Cardiac muscle cell (in vitro differentiated cells and primary cell): ENCODE results near the gene DENND1C. TPM values are rescaled to one million over a fixed set of nuclear protein-coding genes. Genes with fewer than 3 reads are reported as not detected.

ENCODE experiments used
- DNase-seq, 2 donors: peaks; one replicate each; pipeline versions ENCODE4 v3.0.0 to v3.0.0-alpha.2; 2010 to 2017; ENCODE audit warnings: low read depth in 1 of 2, low spot score in 1 of 2
- H3K27ac ChIP-seq: fragments of 200-600 bp; sonication (generic); 2 replicates; pipeline ENCODE4 v1.5.1; 2016
- H3K27me3 ChIP-seq: fragments of 200-600 bp; sonication (generic); 2 replicates; pipeline ENCODE4 v1.6.0; 2016; ENCODE audit warnings: control low read depth
- H3K36me3 ChIP-seq: fragments of 200-600 bp; sonication (generic); 2 replicates; pipeline ENCODE4 v1.5.1; 2016; ENCODE audit warnings: control low read depth
- H3K4me1 ChIP-seq: fragments of 200-600 bp; sonication (generic); 2 replicates; pipeline ENCODE4 v1.8.1; 2017; ENCODE audit warnings: low read depth, mild to moderate bottlenecking, mixed run types
- H3K4me3 ChIP-seq: fragments of 200-600 bp; sonication (generic); 2 replicates; pipeline ENCODE4 v1.5.1; 2016; ENCODE audit warnings: mild to moderate bottlenecking
- H3K9me3 ChIP-seq: fragments of 200-600 bp; sonication (generic); 2 replicates; pipeline ENCODE4 v1.5.1; 2017; ENCODE audit warnings: low read depth, mild to moderate bottlenecking, control low read depth
- polyA plus RNA-seq: library from polyadenylated mRNA; unstranded; fragments of >200 nt; fragmentation: Nextera tagmentation; extraction: Ambion mirVana; gene quantifications from 2 replicates; pipeline ENCODE4 v1.2.1, GENCODE V29; 2016
- total RNA-seq: library from RNA; depleted of rRNA; stranded (reverse); fragments of >200 nt; gene quantifications from 2 replicates; pipeline ENCODE4 v1.2.3, GENCODE V29; 2016
- TF ChIP-seq, protein P1 (sequence below): IDR thresholded peaks from 2 replicates; pipeline ENCODE4 v1.5.1; 2012; ENCODE audit warnings: low read depth, mild to moderate bottlenecking, low read length

DENND1C gene
- total and polyA plus RNA-seq, 2 experiments from 2014 or later = 1.8 to 4.9 TPM

DNA sequence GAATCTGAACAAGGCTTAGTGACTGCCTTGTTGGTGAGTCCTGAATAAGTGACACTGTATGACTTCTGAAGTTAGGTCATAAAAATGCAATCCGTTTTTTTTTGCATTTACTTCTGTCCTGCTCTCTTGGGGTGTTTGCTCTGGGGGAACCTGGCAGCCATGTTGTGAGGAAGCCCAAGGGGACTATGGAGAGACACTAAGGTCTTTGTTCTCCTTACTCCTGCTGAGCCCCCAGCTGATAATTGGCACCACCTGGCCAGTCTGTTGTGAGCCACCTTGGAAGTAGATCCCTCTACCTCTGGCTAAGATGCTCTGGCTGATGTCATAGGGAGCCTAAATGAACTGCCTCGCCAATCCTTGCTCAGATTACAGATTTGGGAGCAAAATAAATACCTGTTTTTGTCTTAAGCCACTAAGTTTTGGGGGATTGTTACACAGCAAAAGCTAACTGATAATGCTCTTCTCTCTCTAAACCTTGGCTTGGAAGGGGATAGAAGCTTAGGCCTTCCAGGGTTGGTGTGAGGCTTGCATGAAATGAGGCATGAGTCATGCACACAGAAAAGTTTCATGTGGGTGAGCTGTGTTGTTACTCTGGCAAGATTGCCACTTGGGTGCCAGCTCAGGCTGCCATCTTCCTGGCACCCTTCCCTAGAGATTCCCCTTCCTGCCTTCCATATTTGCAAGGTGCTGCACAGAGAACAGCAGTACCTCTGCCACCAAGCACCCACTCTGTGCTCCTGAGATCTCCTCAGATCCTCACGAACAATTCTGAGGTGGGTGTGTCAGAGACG lies 10.4 kb upstream of the DENND1C start:
- DNase-seq = no peak
- TF ChIP-seq, protein P1, sequence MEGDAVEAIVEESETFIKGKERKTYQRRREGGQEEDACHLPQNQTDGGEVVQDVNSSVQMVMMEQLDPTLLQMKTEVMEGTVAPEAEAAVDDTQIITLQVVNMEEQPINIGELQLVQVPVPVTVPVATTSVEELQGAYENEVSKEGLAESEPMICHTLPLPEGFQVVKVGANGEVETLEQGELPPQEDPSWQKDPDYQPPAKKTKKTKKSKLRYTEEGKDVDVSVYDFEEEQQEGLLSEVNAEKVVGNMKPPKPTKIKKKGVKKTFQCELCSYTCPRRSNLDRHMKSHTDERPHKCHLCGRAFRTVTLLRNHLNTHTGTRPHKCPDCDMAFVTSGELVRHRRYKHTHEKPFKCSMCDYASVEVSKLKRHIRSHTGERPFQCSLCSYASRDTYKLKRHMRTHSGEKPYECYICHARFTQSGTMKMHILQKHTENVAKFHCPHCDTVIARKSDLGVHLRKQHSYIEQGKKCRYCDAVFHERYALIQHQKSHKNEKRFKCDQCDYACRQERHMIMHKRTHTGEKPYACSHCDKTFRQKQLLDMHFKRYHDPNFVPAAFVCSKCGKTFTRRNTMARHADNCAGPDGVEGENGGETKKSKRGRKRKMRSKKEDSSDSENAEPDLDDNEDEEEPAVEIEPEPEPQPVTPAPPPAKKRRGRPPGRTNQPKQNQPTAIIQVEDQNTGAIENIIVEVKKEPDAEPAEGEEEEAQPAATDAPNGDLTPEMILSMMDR = no peak
- H3K4me1 ChIP-seq = no peaks in the 10 kb centered on the region
- H3K27me3 ChIP-seq = no peaks in the 10 kb centered on the region
- no peak overlapping the region for H3K27ac ChIP-seq
- no peaks in the 10 kb centered on the region for H3K9me3 ChIP-seq
- H3K4me3 ChIP-seq = no peak overlapping the region
- no peaks in the 10 kb centered on the region for H3K36me3 ChIP-seq

DNA sequence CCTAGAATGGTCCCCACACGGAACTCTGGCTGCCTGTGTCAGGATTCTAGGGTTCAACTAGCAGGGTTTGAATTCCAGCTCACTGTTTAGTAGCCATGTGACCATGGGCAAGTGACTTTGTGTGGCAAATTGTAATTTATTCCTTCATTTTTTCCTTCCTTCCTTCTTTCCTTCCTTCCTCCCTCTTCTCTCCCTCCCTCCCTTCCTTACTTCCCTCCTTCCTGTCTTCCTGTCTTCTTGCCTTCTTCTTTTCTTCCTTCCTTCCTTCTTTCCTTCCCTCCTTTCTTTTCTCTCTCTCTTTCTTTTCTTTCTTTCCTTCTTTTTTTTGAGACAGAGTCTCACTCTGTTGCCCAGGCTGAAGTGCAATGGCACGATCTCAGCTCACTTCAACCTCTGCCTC lies 8.5 kb upstream of the DENND1C start:
- TF ChIP-seq, protein P1 = no peak
- H3K36me3 ChIP-seq = no peaks in the 10 kb centered on the region

DNA sequence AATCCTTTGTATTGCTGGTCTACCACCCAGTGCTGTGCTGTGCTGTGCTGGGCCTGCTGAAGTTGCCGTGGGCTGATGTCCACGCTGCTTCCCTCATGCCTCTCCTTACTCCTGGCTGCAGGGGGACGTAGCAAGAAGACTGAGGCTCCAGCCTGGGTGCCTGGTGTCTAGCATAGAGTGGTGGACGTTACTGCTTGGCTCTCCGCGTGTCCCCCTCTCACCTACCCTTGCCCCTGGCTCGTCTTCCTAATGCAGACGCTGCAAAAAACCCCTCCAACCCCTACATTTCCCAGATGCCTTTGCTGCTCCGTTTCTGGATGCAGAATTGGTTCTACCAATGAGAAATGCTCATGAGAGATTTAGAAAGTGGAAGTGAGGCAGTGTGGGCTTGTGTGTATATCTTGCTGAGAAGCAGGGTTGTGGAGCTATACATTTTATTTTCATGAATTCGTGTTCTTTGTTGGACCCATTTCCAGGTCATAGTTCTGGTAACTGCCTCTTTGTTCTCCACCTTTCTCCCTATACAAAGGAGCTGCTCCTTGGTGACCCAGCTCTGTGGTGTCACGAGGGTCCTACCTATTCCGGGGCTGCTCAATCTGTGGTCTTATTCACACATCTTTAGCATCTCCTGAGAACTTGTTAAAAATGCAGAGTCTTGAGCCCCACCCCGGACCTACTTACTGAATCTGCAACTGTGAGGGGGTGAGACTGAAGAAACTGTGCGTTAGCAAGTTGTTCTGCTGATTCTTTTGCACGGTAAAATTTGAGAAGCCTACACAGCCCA lies 7.9 kb upstream of the DENND1C start:
- Histone ChIP-seq H3K4me1 (no peaks in the 10 kb centered on the region), H3K27me3 (no peaks in the 10 kb centered on the region), H3K4me3 (no peak overlapping the region), H3K36me3 (no peaks in the 10 kb centered on the region), H3K9me3 (no peaks in the 10 kb centered on the region), H3K27ac (no peak overlapping the region)
- no peak for DNase-seq
- TF ChIP-seq, protein P1 = no peak

More for the DNA sequence above, 8.5 kb upstream of the DENND1C start:
- no peak overlapping the region for H3K4me3 ChIP-seq
- H3K27ac ChIP-seq = no peak overlapping the region
- no peaks in the 10 kb centered on the region for H3K4me1 ChIP-seq
- H3K9me3 ChIP-seq = no peaks in the 10 kb centered on the region
- H3K27me3 ChIP-seq = no peaks in the 10 kb centered on the region
- no peak for DNase-seq

DNA sequence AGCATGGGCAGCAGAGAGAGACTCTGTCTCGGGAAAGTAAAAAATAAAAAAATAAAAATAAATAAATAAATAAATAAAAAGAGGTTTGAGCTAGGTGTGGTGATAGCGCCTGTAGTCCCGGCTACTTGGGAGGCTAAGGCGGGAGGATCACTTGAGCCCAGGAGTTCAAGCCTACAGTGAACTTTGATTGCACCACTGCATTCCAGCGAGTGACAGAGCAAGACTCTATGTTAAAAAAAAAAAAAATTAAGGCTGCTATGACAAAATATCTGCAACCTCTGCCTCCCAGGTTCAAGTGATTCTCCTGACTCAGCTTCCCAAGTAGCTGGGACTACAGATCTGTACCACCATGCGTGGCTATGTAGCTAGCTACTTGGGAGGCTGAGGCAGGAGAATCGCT lies 3.2 kb upstream of the DENND1C start:
- no peak for DNase-seq
- no peak overlapping the region for H3K4me3 ChIP-seq
- no peaks in the 10 kb centered on the region for H3K36me3 ChIP-seq
- H3K27ac ChIP-seq = no peak overlapping the region
- TF ChIP-seq, protein P1 = no peak
- no peaks in the 10 kb centered on the region for H3K9me3 ChIP-seq
- no peaks in the 10 kb centered on the region for H3K27me3 ChIP-seq
- no peaks in the 10 kb centered on the region for H3K4me1 ChIP-seq

DNA sequence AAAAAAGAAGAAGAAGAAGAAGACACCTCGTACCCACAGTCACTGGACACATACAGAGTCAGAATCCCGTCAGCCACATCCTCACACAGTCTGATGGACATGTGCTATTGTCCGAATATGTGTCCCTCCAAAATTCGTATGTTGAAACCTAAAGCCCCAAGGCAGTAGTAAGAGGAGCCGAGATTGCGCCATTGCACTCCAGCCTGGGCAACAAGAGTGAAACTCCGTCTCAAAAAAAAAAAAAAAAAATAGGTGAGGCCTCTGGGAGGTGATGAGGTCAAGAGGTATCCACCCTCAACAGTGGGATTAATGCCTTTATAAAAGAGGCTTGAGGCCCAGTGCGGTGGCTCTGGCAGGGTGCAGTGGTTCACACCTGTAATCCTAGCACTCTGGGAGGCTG lies 2.6 kb upstream of the DENND1C start:
- no peak overlapping the region for H3K4me3 ChIP-seq
- TF ChIP-seq, protein P1 = no peak
- H3K9me3 ChIP-seq = no peaks in the 10 kb centered on the region
- no peaks in the 10 kb centered on the region for H3K36me3 ChIP-seq
- H3K27ac ChIP-seq = no peak overlapping the region
- no peaks in the 10 kb centered on the region for H3K27me3 ChIP-seq
- no peak for DNase-seq
- no peaks in the 10 kb centered on the region for H3K4me1 ChIP-seq
